Sciatic nerve (tissue), 2 donors: Measurements from ENCODE around the gene ZNG1B. TPM values are rescaled to one million over a fixed set of nuclear protein-coding genes. Genes with fewer than 3 reads are reported as not detected.
A peak's percentile ranks its signal among the peaks of the same experiment; 100 is the strongest.
"Not testable (repeated sequence)": the region's sequence is repeated elsewhere in the genome, so short reads cannot be mapped to it uniquely, and the experiment has no call there.

Experiments
- ATAC-seq: fragments of 200-7000 bp; cut with Tn5 transposase; one replicate; pipeline ENCODE4 v1.9.1; 2020; ENCODE audit warnings: mild to moderate bottlenecking, moderate library complexity
- DNase-seq: peaks from one replicate; pipeline ENCODE4 v3.0.0-alpha.2; 2020; ENCODE audit warnings: low spot score
- intact Hi-C: fragments of 100-400 bp; cut with DNase I; formaldehyde crosslinking; loops from one replicate; pipeline ENCODE4 v1.14.2; 2022
- total RNA-seq: library from RNA; stranded (reverse); fragmentation: NEBNext Ultra II Directional; extraction: Animal tissue kit (Norgen Biotek cat#: 25700); gene quantifications from one replicate; pipeline ENCODE4 v1.2.1, GENCODE V29; 2021
- donor health status: DM: no; HTN: no; CAD: no.
- donor health status: DM: no; HTN: no; CAD: no.

The ZNG1B gene
- total RNA-seq, 1 donor from 2014 or later: 34.9 TPM

DNA sequence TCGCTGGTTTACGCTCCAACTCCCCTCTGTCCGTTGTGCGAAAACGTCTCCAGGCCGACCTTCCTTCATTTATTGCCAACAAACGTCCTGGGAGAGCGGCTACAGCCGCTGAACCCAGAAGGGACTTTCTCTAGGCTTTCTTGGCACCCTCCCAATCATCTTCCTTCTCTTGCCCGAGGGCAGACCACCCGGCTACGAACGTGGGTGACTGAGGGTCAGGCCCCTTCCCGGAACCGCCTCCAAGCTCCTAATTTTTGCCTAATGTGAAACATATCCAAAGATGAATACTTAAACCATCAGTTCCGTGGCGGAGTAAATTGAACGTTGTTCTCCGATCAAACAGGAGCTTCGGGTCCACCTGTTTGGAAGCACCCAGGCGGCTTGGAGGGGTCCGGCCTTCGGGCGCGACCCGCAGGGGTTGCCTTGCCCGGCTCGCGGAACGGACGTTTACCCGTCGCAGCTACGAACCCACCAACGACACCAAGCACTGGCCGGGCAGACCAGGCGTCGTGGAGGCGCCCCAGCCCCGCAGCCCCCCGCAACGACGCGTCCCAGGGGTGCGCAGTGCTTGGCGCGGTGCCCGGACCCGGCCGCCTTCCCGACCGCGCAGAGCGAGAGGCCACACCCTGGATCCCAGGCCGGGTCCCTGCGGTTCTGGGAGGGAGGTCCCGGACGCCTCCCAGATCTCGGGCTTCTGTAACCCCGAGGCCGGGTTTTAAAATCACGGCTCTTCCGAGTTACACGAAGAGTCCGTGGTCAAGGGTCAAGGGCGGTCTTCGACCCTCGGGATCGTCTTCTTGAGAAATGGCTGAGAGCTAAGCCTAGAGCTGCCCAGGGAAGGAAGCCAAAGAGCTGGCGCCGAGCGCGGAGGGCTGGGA, 65.0 kb downstream of the ZNG1B start:
- DNase-seq, intact Hi-C loops, ATAC-seq: not testable (repeated sequence)

DNA sequence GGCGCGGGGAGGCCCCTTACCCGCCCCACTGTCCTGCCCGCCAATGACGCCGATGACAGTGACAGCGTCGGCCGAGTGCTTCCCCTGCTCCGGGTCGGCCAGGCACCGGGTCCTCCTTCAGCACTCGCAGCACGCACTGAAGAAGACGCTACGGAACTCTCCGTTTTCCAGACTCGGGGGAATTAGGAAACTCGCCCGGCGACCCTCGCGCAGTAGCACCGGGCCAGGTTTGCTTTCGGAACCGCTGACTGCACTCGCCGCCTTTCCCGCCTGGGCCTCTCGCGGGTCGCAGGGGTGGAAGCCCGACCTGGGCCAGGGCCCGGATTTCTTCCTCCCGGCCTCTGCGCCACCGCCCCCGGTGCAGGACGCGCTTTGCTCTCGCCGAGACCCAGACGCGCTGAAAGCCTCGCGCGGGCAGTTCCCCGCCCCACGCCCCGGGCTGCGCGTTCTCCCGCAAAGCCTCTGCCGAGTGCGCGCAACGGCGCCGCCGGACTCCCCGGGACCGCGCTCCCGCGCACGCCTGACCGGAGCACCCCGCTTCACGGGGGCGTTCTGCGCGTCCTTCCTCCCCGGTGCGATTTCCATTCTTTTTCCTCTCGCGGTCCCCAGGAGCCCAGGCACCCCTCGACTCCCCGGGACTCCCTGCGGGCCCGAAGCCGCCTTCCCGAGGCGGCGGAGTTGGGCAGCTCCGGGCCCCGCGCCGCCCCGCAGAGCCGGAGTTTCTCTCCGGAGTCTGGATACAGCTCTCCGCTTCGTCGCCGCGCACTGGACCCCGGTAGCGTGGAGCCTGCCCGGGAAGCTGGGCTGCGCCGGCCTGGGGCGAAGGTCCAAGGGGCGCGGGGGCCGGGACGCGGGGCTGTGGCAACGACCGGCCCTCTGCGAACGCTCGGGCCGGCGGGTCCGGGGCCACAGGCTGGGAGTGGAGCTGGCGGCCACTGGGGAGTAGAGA, 65.9 kb downstream of the ZNG1B start:
- DNase-seq, ATAC-seq, intact Hi-C loops: not testable (repeated sequence)

DNA sequence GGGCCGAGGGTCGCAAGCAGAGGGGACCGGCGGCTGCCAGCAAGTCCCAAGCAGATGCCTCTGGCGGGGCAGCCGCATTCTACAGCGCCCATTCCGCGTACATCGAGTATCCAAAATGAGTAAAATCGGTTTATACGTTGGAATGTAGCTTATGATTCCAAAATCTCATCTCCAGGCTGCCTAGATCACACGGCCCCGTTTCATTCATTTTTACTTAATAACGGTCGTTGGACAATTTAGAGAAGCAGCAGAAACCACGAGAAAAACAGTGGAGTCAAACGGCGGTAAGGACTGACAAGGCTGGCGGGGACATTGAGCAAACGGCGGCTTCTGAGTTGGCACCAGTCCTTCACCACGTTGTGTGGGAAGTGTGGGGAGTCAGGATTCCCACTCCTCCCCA, 66.6 kb downstream of the ZNG1B start:
- not testable (repeated sequence) for ATAC-seq, DNase-seq

DNA sequence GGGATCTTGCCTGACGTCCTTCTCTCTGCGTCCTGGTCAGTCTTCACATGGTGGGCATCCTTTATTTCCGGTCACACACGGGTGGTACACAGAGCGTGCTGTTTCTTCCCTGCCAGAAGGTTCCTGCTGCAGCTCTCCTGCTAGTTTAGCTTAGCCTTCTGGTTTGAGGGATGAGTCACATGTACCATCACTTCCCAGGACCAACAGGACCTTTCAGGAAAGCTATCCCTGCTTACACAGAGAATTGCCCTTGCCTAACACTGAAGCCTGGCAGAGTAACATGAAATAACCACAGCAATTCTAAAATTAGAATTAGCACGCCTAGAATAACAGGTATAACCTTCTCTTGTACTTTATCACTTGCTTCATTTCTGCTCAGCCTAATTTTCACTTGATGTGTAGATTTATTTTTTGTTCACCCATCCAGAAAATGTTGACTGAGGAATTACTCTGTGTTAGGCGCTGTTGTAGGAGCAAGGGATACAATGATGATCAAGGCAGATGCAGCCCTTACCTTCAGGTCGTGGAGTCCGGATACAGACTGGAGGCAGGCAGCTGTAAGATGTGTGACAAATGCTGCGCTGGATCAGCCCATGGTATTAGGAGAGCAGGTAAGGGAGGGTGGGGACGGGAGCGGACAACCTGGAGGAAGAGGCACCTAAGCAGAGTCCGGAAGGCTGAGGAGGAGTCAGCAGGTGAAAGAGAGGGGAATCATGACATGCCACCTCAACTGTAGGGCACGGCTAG, 70.1 kb downstream of the ZNG1B start:
- intact Hi-C loops, DNase-seq, ATAC-seq: not testable (repeated sequence)

More for the DNA sequence above, 66.6 kb downstream of the ZNG1B start:
- intact Hi-C loops: not testable (repeated sequence)

DNA sequence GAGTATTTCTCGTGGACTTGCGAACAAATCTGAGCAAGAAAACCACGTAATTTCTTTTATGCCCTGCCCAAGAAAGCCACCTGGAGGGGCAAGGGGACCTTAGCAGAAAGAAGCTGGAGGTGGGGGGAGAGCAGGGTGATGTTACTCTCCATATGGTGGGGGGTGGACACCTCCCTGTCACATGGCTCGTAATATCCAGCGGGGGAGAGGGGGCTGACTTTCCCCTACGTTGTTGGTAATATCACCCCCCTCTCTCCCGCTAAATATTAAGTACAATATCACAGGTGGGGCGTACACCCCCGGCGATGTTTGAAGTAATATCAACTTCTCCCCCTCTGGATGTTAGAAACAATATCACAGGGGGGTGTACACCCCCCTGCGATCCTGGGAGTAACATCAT, 70.7 kb downstream of the ZNG1B start:
- peak; percentile 56 for ATAC-seq
- DNase-seq, intact Hi-C loops: not testable (repeated sequence)

DNA sequence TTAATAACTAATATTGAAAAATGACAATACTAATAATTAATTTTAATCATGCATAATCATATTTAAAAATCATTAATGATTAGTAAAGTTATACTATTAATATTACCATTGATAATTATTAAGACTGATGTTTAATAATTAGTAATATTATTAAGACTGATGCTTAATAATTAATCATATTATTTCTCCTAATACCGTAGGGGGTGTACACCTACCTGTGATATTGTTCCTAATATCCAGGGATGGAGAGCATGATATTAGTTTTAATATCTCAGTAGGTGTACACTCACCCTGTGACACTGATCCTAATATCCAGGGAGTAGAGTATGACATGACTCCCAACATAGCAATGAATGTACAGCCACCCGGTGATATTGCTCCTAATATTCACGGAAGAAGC, 73.4 kb downstream of the ZNG1B start:
- intact Hi-C loops, ATAC-seq, DNase-seq: not testable (repeated sequence)

DNA sequence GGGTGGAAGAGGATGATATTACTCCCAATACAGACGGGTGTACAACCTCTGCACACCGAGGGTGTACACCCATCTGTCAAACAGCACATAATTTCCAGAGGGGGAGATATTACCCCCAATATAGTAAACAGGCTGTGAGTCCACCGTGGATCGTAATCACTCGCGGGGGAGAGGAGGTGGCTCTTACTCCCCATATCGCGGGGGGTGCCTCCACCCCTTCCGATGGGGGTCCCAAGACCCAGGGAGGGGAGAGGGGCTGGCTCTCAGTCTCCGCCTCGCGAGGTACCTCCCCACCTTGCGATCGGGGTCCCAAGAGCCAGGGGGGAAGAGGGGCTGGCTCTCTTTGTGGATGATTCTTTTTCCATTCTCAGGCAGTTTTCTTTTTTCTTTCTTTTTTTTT, 74.4 kb downstream of the ZNG1B start:
- intact Hi-C loops, DNase-seq, ATAC-seq: not testable (repeated sequence)

DNA sequence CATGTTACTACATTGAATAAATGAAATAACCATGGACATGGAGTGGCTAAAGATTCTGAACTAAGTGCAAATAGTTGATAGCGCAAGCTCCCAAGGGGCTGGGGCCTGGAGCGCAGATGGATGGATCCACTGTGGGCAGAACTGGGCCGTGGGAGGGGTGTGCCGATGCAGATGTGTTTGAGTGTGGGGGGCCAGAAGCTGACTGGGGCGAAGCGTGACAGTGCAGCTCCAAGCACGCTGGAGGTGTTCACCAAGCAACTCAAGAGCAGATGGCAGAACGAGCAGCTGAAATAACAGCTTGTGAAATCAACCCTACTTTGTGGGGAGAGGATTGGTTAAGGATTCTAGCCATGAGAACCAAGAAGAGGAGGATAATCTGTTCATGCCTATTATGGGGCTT, 78.0 kb downstream of the ZNG1B start:
- ATAC-seq, DNase-seq, intact Hi-C loops: not testable (repeated sequence)

DNA sequence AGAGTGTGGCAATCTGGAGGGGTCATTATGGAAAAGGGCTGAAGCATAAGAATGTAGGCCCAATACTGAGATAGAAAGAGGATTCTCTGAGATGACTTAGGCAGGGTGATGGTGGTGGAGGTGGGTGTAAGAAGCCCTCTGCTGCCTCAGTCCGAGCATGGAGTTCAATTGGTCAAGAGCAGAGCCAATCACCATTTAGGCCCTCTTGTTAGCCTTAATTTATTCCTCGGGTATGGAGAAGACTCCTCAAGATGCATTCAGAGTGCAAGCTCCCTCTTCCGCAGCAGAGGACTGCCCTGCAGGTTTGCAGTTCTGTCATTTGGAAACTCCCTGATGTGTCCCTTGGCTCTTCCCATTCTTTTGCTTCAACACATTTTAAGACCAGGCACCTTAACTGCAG, 78.5 kb downstream of the ZNG1B start:
- ATAC-seq, DNase-seq, intact Hi-C loops: not testable (repeated sequence)

DNA sequence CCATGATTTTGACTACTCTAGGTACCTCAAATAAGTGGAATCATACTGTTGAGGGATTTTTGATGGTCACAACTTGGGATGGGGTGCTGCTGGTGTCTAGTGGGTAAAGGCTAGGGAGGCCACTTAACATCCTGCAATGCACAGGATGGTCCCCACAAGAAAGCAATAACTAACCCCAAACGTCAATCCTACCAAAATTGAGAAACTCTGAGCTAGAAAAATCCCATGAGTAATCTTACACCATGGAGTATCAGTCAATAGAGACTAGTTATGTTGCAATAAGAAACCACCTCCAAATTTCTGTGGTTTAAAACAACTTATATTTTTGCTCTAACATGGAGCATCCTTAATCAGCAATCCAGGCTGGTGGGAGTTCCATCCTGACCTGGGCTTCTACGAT, 79.5 kb downstream of the ZNG1B start:
- intact Hi-C loops: not testable (repeated sequence)

DNA sequence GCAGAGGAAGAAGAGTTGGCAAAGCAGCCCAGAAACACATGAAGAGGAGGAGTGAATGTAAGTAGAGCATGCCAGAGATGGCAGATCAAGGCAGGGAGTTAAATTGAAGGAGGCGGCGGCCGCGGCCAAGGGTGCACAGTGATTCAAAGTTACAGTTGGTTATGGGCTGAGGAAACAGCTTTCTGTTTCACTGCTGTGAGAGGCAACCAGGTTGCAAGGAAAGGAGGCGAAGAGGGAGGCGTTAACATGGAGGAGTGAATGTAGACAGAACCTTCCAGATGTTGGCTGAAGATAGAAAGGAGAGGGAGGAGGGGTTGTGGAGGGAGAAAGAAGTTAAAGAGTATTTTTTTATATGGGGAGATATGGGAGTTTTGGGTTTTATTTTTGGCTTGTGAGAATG, 83.3 kb downstream of the ZNG1B start:
- DNase-seq, ATAC-seq, intact Hi-C loops: not testable (repeated sequence)

More for the DNA sequence above, 79.5 kb downstream of the ZNG1B start:
- not testable (repeated sequence) for ATAC-seq, DNase-seq

DNA sequence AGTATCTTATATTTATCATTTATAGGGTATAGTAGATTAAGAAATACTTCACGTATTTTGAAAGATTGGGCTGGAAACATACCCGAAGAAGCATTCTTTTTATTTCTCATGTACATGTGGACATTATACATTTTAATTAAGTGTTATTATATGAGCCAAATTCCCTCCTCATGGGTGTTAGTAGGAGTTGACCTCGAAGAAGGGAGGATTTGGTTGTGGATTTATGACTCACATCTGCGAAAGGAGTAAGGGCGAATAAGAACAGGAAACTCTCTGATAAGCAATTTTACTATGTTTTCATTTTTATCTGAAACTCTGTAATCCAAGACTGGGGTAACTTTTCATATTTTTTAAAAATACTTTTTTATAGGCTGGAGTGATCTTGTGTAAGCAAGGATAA, 84.0 kb downstream of the ZNG1B start:
- DNase-seq, intact Hi-C loops, ATAC-seq: not testable (repeated sequence)

DNA sequence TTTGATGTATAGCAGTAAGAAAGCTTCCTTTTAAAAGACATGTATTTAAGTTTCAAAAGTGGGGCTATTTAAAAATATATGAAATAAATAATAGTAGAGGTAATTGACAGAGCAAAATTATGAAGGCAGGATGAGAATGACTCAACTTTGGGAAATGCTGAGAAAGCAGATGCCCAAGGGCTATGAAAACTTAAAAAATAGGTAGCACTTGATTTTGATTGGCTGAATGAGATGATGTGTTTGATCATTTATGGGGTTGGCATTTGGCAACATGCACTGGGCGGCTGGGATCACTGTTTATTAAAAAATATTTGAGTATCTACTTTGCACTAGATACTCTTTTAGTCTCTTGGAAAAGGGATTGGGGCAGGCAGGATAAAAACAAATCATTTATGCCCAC, 87.5 kb downstream of the ZNG1B start:
- ATAC-seq, DNase-seq, intact Hi-C loops: not testable (repeated sequence)

DNA sequence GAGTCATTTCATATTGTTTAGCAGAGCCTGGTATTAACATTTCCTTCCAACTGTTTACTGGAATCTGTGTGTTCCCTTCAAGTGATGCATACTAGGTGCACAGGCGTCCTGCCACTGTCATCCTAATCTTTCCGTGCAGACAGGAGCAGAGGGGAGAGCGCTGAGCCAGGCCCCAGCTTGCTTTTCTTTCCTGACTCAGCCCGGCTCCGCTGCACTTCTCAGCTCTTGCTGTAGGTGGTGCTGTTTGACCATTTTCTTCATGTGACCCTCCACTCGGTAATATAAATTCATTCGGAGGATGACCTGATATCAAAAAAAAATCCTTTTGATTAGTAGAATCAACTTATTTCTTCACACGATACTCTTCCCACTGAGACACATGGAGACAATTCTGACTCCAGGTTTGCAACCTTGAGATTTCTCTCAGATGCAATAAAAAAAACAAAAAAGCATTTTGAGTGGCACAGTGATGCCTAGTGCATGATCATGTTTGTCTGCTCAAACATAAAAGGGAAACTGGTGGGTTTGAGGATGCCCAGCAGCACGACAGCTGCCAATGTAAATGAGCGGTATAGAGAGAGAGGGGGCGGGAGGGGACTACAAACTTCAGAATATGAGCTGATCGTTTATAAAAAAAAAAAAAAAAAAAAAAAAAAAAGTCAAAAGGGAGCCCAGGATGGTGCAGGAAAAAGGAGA, 90.0 kb downstream of the ZNG1B start:
- DNase-seq, intact Hi-C loops: not testable (repeated sequence)
- ATAC-seq: peak; percentile 84

DNA sequence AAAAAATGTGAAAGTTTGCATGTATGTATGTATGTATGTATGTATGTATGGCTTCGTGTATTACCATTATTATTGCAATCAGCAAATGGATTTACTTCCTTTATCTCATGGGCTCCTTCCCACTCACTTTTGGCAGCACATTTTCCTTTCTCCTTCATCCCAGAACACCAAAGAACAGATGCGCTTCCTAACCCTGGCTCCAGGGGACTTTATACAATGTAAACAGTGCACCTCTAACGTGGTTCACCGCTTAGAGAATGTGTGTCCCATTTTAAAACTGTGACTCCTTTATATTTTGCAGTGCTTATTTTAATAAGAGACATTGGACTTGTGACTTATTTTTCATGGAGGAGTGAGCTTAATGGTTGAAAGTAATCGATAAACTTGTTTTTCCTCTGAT, 90.6 kb downstream of the ZNG1B start:
- intact Hi-C loops, ATAC-seq, DNase-seq: not testable (repeated sequence)

DNA sequence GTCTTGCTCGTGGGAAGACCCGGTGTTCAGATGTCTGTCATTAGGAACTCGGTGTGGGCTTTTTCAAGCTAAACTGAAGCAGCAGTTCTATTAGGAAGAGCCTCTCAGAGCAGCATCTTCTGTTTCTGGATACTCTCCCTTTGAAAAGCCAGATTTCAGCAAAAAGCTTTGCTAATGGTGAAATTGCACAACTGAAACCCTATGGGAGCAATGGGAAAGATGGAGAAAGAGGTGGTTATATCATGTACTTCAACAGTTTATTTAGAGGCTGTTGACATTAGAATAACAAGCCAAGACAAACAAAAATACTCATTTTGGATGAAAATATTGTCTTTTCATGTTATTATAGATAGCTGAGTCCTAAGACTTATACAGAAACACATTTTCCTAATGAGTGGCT, 91.4 kb downstream of the ZNG1B start:
- intact Hi-C loops, DNase-seq: not testable (repeated sequence)
- ATAC-seq: peak; percentile 91

DNA sequence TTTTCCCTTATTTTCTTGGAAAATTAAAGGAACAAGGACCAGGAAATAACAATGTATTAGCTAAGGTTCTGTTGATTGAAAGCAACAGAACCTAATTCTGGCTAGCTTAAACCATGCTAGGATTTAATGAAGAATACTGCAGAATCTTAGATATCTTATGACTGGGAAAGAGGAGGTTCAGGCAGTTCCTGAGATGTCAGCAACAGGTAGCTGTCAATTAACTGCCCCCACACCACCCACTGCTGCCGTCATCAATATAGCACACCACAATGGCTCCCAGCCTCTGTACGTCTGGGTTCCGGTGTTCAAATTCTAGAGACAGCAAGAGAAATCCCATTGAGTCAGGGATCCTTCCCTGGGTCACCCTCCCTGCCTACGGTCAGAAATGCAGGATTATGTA, 95.5 kb downstream of the ZNG1B start:
- ATAC-seq, DNase-seq, intact Hi-C loops: not testable (repeated sequence)

DNA sequence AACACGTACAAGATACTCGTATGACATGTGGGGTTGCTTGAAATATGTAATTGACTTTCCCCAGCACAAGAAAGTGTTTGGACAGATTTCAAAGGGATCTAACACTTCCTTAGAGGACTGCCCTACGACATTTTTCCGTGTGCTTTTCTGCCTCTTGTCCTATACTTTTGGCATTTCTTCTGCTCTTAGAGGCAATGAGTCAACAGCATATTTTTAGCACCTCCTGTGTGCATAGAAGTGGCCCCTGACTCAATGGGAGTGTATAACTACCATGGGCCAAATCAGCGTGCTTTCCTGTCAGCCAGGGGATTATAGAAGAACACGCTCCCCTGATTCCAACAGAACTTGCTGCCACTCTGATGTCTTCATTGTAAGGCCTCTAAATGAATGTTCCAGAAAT, 99.1 kb downstream of the ZNG1B start:
- ATAC-seq, intact Hi-C loops, DNase-seq: not testable (repeated sequence)
